Measurements from ENCODE around the gene DSCAM.

The DSCAM gene

DNA sequence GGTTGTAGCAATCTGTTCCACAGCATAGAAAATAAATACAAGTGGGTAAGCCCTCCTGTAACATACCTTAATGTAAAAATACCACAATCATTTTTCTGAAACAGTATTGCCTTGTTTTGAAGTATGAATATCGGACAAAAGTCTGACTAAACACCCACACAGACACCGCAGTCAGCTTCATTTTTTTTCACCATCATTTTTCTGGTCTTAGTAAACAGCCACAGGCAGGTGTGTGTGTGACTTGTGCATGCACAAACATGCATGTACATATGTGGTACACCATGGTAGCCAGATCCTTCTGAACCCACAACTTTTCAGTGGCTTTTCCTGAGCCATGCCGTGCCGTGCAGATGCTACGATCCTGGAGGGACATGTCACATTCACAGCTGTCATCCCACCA is 718.1 kb downstream of the DSCAM start:
- no peak for DNase-seq (ENCODE audit: low read depth)

DNA sequence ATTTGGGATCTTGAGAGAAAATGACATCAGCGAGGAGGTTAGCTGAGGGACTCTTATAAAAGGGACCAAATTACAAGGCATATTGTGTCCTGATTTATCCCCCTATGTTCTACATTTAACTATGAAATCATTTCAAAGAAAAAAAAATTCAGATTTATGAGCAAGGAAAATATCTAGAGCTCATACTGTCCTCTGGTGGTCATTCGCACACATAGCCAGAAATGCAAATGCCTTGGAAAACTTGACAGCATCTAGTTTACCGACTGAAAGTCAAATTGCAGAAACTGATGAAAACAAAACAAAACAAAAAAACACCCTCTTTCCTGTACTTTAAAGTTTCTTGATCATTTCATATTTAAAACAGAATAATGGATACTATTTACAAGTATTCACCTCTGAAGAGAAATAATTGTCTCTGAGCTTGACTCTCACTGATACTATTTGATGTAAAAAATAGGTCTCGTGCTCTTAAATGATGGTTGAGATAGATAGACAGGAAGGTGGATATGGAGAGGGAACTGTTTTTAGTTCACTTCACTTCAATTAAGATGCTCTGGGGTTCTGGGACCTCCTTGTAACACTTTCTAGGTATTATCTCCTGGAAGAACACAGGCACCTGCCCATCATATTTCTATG is 725.9 kb downstream of the DSCAM start:
- no peak for DNase-seq (ENCODE audit: low read depth)

DNA sequence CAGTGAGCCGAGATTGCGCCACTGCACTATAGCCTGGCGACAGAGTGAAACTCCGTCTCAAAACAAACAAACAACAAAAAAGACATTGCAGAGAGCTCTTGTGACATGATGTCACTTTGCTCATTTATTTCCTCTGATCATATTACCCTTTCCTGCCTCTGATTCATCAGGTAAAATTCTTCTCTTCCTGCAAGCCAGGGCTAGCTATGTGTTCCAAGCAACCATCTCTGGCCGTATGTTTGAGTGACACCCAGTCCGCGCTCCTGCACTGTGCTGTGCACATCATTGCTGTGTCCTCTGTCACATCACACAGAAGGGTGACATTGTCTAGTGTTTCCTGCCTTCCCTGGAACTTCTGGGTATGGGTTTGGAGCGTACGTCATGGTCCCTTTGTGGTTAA is 728.4 kb downstream of the DSCAM start:
- no peak for DNase-seq (ENCODE audit: low read depth)

DNA sequence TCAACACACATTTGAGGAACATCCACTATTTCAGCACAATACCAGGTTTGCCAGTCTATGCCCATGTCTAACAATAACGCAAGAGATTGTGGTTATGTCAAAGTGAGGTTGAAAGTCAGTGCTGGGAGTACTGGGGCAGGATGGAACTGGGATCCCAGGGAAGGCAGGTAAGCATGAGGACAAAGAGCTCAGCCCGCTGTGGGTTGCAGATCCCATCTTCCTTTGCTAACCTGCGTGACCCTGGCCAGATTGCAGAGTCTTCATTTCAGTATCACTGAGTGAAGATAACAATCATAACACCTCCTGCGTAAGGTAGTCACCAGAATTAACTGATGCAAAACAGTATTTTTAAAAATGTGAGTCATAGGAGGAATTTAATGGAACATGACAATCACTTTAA is 729.7 kb downstream of the DSCAM start:
- no peak for DNase-seq (ENCODE audit: low read depth)

DNA sequence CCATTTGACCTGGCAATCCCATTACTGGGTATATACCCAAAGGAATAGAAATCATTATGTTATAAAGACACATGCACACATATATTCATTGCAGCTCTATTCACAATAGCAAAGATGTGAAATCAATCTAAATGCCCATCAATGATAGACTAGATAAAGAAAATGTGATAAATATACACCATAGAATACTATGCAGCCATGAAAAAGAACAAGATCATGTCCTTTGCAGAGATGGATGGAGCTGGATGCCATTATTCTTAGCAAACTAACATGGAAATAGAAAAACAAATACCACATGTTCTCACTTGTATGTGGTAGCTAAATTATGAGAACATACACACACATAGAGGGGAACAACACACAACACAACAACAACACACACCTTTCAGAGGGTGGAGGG is 731.2 kb downstream of the DSCAM start:
- no peak for DNase-seq (ENCODE audit: low read depth)

DNA sequence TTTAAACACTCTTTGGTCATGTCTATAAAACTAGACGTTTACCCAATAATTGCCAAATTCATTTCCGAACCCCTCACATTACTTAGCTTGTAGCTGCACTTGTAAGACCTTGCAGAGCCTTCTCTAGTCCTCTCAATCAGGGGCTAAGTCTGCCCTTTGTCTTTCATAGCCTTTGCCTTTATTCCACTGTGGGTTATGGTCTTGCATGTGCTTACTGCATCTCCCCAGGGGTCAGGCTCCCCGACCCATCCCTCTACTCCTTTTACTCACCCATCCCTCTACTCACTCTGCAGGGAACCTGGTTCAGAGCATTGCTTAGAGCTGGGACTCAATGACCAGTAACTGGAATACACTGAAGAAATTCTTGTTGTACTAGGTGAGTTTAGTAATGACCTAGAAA is 744.3 kb downstream of the DSCAM start:
- DNase-seq (ENCODE audit: low read depth) = no peak

DNA sequence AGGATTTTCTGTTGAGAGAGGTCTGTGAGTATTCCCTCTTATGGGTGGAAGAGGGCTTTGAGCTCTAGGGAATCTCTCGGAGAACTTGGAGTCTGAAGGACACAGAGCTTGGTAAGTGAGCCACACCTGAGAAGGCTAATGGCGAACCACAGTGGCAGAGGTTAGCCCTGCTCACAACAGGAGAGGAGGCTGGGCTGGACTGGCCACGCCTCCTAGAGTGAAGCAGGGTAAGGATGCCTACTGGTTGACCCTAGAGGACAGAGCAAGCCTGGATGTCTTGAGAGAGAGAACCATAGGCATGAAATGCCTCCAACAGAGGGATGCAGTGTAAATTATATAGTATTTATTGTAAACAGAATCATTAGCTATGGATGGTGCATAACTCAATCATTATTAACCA is 747.1 kb downstream of the DSCAM start:
- no peak for DNase-seq (ENCODE audit: low read depth)

DNA sequence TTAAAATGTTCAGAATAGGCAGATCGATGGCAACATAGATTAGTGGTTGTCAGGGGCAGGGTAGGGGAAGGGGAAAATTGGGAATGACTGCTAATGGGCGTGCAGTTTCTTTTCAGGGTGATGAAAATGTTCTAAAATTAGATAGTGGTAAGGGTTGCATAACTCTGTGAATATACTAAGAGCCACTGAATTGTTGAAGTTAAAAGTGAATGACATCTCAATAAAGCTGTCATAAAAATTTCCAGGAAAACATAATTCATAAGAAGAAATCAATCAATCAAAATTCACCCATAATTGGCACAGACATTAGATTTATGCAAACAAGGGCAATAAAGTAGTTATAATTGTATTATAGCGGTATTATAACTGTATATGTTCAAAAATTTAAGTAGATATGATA is 751.5 kb downstream of the DSCAM start:
- no peak for DNase-seq (ENCODE audit: low read depth)

DNA sequence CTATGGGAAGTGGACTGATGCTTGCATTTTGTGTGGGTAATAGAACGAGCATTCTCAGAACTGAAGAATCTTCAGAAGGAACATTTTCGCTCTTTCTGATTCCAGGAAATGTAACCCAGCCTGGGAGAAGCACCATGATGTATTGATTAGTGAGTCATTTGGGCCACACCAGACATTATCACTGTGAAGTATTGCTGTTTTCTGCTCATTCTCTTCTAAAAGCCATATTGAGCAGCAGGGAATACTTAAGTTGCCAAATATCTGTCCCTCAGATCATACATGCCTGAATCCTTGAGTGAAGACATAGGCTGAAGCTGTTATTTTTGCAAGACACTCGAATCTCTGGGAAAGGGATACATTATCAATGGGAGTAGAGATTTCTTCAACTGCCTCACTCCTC is 766.6 kb downstream of the DSCAM start:
- no peak for DNase-seq (ENCODE audit: low read depth)

DNA sequence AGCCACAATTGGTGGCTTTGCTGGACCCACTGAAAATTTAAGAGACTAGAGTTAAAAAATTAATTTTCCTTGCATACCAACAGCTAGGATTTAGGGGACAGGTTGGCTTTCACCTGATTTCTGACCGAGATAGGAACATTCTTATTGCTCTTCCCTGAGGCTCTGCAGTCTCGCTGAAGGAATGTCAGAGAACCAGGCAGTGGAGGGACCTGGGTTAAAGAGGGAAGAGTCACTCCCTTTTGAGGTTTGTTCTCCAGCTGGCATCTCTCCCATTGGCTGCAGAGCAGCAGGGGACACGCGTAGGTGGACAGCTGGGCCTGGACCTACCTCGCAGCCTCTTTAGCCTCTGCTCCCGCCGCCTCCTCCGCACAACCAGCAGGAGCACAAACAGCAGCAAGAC is 772.2 kb downstream of the DSCAM start:
- DNase-seq (ENCODE audit: low read depth) = no peak

DNA sequence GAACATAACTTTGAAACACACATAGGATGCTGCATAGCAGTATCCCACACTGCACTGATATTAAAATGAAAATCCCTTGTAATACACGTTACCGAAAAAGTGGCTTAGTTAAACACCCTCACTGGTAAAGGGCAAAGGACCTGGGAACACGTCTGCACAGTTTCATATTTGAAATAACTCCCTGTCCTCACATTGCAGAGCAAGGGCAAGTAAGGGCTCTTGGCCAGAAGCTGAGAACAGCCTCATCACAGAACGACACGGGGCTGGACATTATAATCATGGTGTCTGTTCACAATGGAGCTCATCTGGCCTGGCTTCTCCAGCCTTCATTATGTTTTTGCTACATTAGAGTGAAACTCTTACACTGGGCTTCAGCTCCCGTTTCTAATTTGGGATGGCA is 772.8 kb downstream of the DSCAM start:
- DNase-seq (ENCODE audit: low read depth) = no peak

DNA sequence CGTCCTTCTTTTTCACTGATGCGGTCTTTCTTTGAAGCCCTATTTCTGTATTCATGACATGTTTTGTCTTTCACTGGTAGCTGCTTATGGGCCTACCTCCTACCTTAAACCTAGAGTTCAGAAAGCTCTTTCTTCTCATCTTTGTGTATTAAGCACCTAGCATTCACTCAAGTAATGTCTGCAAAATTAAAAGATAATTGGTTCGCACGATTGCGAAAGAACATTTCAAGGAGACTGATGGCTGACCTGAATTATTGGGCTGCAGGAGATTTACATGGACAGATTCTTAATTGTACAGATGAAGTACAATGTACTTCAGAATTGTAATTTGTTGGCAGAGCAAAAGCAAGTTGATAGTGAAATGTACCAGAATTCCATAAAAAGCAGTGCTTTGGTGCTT is 773.3 kb downstream of the DSCAM start:
- no peak for DNase-seq (ENCODE audit: low read depth)

DNA sequence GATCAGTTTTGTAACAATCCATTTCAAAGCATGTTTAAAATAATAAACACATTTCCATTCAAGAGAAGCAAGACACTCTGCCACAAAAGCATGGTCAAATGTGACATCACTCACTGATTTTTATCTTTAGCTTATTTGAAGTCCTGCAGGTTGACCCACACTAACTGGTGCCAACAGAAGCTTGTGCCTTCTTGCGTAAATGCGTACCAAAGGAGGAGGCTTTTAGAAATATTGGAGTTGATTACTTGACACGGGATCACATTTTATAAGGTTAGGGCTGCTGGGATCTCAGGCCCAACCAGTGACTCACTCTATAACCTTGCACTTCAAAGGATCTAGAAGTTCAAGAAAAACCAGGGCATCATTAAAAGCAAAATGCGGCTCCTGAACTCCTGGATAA is 776.1 kb downstream of the DSCAM start:
- DNase-seq (ENCODE audit: low read depth) = no peak

DNA sequence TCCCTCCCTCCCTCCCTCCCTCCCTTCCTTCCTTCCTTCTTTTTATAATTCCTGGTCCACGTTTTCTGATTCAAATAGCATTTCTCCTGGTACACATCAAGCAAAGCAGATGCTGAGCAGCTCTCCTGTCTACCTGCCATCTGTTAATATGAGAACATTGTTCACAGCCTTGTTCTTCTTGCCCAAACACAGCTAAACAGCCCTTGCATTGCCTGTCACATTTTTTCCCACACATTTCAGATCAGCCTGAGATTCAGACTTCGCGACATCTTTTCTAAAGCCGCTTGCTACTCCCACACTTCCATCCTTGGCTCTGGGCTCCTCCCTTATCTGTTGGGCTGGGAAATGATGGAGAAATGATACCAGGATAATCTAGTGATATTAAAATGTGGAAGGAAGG is 779.2 kb downstream of the DSCAM start:
- no peak for DNase-seq (ENCODE audit: low read depth)

DNA sequence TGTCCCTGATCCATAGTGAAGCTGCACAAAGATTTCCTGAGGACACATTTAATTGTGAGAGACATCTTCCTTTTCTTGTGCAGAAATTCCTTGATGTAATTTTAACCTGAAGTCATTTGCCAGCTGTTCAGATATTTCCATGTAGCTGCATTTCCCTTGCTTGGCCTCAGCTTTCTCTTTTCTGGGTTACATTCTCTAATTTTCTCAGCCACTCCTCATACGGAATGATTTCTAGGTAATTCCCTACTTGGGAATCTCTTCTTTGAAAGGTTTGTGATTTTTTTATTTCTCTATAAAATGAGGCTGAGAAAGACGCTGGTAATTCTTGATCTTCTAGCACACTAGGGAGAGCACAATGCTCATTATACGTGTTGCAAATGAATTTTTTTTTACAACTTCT is 780.7 kb downstream of the DSCAM start:
- no peak for DNase-seq (ENCODE audit: low read depth)

DNA sequence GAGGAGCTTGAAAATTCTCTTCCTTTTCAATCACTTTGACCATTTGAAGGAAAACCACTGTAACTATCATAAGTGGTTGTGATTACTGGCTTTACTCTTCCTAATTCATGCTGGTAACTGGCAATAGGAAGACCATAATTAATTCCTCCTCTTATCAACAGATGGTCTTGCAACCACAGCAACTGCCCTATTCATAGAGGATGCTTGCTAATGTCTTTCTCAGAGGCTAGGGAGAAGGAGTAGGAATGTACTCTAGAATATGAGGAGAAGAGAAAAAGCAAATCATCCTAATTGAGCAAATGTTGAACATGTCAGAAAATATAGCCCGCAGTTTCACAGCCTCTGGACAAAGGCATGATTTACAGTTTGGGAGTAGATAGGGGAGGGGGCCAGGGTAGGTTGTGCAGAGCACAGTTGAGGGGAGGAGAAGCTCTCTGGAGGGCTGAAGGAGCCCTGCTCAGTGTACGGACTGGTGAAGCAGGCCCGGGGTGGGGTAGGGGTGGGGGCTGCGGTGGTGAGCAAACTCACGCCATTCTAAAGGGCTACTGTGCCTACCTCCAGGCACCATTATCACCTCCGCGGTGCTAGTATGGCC is 786.8 kb downstream of the DSCAM start:
- no peak for DNase-seq (ENCODE audit: low read depth)

DNA sequence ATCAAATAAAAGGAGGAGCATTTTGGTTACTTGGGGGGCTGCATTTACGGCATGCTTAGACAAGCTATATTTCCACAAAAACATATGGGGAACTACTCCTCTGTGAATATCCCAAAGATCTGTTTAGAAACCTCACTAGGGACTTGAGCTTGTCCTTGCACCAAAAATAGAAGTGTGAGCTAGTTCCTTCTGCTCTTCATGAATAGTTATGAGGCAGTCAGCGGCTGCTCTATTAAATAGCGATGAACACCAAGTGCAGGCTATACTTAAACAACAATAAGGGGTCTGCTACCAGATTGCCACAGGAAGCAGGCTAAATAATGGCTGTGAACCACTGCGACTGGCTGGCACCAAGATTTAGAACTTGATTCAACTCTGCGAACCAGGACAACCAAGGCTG is 789.6 kb downstream of the DSCAM start:
- no peak for DNase-seq (ENCODE audit: low read depth)

DNA sequence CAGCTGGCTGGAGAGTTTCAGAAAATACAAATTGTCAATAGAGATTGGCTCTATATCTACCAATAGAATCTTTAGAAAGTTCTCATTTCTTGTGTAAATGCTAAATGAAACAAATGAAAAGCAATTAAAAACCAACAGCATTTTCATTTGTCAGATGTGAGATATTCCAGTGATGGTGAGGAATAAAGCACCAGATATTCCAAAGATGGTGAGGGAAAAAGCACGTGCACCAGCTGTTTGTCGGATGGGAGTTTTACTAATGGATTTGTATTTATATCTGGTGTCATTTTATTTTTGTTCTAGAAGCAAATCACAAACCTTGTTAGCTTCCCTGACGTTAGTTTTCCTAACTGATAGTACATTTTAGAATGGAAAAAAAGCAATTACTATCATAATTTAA is 790.9 kb downstream of the DSCAM start:
- no peak for DNase-seq (ENCODE audit: low read depth)

DNA sequence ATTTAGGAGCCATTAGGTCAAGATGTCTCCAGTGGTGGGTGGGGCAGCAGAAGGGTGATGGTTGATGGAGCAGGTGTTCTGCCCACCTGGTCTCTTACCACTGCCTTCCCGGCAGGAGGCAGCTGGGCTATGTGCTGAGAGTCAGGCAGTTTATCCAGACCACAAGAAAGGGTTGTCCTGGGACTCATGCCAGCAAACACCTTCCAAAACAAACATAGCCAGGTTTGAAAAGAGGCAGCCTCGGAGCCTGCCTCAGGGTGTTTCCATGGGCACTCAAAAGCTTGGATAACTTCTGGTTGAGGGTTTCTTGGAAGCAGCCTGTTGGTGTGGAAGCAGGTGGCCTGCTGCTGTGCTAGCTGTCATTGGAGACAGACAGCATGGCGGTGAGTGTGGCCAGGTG is 792.6 kb downstream of the DSCAM start:
- DNase-seq (ENCODE audit: low read depth) = no peak

DNA sequence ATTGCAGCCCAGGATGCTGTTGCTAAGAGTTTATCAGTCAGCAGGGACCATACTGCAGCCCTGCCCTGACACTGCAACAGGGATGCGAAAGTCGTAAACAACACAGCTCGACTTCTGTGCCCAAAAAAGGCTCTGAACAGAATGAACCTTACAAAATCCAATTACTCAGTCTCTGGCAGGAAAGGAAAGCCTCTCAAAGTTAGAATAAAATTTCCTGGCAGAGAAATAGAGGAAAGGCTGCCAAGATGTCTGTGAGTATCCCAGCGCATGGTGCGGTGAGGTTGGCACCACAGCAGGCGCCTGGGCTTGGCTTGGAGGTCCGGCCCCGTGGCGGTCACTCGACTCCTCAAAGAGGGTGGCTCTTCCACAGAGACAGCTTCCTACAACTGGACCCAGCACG is 794.0 kb downstream of the DSCAM start:
- no peak for DNase-seq (ENCODE audit: low read depth)

DNA sequence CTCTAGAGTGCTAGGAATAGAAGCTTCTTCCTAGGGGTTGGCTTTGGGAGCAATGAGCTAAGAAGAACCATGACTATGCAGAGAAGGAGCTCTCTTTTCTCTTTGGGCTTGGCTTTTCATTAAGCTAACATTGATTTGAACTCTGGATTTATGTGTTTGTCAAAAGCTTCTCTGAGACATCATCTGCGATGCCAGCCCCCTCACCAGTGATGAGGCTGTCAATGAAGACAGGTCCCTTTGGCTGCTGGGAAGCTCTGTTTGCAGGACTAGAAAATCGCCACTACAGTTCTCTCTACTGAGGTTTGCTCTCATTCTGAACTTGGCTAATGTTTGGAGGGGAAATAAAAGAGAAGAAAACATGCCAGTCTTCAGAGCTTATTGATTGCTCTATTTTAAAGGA is 794.7 kb downstream of the DSCAM start:
- no peak for DNase-seq (ENCODE audit: low read depth)

DNA sequence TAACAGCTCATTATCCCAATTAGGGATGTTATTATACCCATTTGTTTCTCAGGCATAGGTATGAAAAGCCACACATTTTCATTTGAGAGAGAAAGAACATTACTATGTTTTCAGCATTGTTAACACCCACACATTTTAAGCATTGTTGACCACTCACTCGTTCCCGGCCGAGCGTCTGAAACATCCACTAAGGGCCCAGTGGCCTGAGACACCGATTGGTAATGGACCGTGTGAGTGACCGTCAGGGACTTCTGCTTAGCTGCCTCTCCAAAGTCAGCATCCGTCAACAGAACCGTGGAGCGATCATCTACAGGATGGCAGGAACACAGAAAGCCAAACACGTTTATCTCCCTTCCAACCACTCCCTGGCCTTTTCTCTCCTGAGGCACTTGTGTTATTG is 795.2 kb downstream of the DSCAM start:
- no peak for DNase-seq (ENCODE audit: low read depth)

DNA sequence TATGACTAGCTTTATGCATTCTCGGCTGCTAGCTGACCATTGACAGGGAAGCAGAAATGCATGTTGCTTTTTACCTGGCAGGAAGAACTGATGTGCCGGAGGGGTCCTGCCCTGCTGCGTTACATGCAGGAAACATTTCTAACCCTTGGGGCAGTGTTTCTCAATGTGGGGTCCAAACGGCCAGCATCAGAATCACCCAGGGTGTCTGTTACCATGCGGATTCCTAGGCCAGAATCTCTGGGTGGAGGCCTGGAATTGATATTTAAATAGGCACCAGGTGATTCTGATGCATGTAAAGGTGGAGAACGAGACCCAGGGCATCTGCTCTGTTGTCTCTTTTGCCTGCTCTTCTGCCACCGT is 797.0 kb downstream of the DSCAM start:
- no peak for DNase-seq (ENCODE audit: low read depth)

DNA sequence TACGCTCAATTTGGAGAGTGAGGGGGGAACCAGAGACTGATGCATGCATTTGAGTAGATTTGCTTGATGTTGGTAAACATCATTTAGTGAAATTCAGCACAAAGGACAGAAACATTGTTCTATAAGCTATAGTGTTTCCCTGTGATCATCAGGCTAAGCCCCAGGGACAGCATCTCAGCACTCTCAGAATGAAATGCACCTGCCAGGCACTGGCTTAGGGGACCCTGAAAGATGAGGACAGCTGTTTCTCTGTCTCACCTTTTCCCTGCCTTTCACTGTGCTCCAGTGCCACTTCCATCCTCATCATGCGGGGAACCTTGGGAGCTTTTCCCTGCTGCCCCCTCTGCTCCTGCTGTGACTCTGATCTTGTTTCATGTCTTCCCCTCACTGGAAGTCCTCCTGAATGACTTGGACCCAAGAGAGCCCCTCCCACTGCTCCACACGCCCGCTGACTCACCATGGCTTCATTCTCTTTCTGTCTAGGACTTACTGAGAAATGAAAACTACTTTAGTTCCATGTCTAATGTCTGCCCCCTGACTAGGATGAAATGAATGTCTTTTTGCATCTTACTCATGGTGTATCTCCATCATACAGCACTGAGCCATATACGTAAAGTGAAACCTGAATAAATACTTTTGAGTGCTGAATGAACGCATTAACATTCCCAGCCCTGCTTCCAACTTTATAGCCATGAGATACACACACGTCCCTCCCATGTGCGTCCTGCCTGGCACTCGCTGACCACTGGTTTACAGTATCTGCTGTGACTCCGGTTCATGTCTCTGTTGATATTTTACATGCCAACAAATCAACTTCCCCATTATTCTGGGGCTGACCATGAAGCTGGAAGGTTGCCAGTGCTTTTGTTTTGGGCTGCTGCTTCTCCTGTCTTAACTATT is 797.7 kb downstream of the DSCAM start:
- no peak for DNase-seq (ENCODE audit: low read depth)
